Measurements from ENCODE around the gene FIGNL2. TPM values are rescaled to one million over a fixed set of nuclear protein-coding genes. Genes with fewer than 3 reads are reported as not detected.
A peak's percentile ranks its signal among the peaks of the same experiment; 100 is the strongest.

Gene FIGNL2
- total RNA-seq, 1 donor from 2014 or later = 0.16 TPM

GRCh38 chr12:51852404-51853137 is 4.1 kb upstream of the FIGNL2 start:
- no peak for ATAC-seq

- no peak for ATAC-seq
These were observed 3.1 kb upstream of the FIGNL2 start for GRCh38 chr12:51851413-51852124.

- ATAC-seq = no peak
These were observed 2.4 kb upstream of the FIGNL2 start for GRCh38 chr12:51850965-51851299.

- no peak for ATAC-seq
These were observed 1.8 kb upstream of the FIGNL2 start for GRCh38 chr12:51850081-51850964.

- no peak for ATAC-seq
These were observed 570 bp upstream of the FIGNL2 start for GRCh38 chr12:51848841-51849735.

GRCh38 chr12:51847643-51848325 is 734 bp downstream of the FIGNL2 start:
- ATAC-seq = peak; percentile 4

- peak; percentile 7 for ATAC-seq
These were observed 1.4 kb downstream of the FIGNL2 start for GRCh38 chr12:51846911-51847642.

GRCh38 chr12:51846271-51846691 is 2.2 kb downstream of the FIGNL2 start:
- no peak for ATAC-seq

- no peak for ATAC-seq
These were observed 3.0 kb downstream of the FIGNL2 start for GRCh38 chr12:51845482-51845881.

- no peak for ATAC-seq
These were observed 3.7 kb downstream of the FIGNL2 start for GRCh38 chr12:51844854-51845253.

- no peak for ATAC-seq
These were observed 6.8 kb downstream of the FIGNL2 start for GRCh38 chr12:51841727-51842126.

- ATAC-seq = no peak
These were observed 7.6 kb downstream of the FIGNL2 start for GRCh38 chr12:51840966-51841365.

GRCh38 chr12:51839310-51839947 is 9.1 kb downstream of the FIGNL2 start:
- no peak for ATAC-seq

- no peak for ATAC-seq
These were observed 9.8 kb downstream of the FIGNL2 start for GRCh38 chr12:51838762-51839161.

- ATAC-seq = no peak
These were observed 10.5 kb downstream of the FIGNL2 start for GRCh38 chr12:51838036-51838435.

GRCh38 chr12:51837286-51837685 is 11.2 kb downstream of the FIGNL2 start:
- ATAC-seq = no peak

- no peak for ATAC-seq
These were observed 11.7 kb downstream of the FIGNL2 start for GRCh38 chr12:51836827-51837173.

GRCh38 chr12:51836041-51836826 is 12.3 kb downstream of the FIGNL2 start:
- ATAC-seq = no peak

- ATAC-seq = no peak
These were observed 14.1 kb downstream of the FIGNL2 start for GRCh38 chr12:51834411-51834810.
